Adrenal gland (tissue), 12 donors: ENCODE data around the gene WBP2. TPM values are rescaled to one million over a fixed set of nuclear protein-coding genes. Genes with fewer than 3 reads are reported as not detected.
A peak's percentile ranks its signal among the peaks of the same experiment; 100 is the strongest.

Experiments
- DNase-seq, 7 donors: peaks; one replicate each; pipeline ENCODE4 v3.0.0-alpha.2; 2019 to 2020
- H3K27ac ChIP-seq, 5 donors: fragments of 200-600 bp; sonication (generic) in 4 of 5; 1 replicate in 3 of 5; 2 replicates in 2 of 5; pipeline versions ENCODE4 v1.5.1 to v1.8.0; 2016 to 2020; ENCODE audit warnings: mild to moderate bottlenecking in 1 of 5
- H3K27me3 ChIP-seq: fragments of 200-600 bp; 2 replicates; pipeline ENCODE4 v1.8.0; 2021
- H3K36me3 ChIP-seq, 2 donors: fragments of 200-600 bp; replicated peaks in 1 of 2; 1 replicate in 1 of 2; 2 replicates in 1 of 2; pipeline versions ENCODE4 v1.5.1 to v1.8.0; 2018 to 2022
- H3K4me1 ChIP-seq, 2 donors: fragments of 200-600 bp; replicated peaks in 1 of 2; 1 replicate in 1 of 2; 2 replicates in 1 of 2; pipeline versions ENCODE4 v1.5.1 to v1.8.0; 2018 to 2021
- H3K4me3 ChIP-seq, 4 donors: fragments of 200-600 bp; sonication (generic) in 3 of 4; one replicate each; pipeline ENCODE4 v1.5.1; 2016 to 2018
- H3K9me3 ChIP-seq, 3 donors: fragments of 200-600 bp; sonication (generic) in 1 of 3; replicated peaks in 1 of 3; 1 replicate in 2 of 3; 2 replicates in 1 of 3; pipeline versions ENCODE4 v1.5.1 to v1.8.0; 2016 to 2021
- CTCF ChIP-seq, 6 experiments: fragments of 450-650 bp in 4 of 6; fragments of 200-600 bp in 2 of 6; sonication (generic) in 1 of 6; IDR thresholded peaks; 1 replicate in 5 of 6; 2 replicates in 1 of 6; pipeline versions ENCODE4 v1.5.1 to v1.8.0; 2016 to 2021; ENCODE audit warnings: antibody characterized with exemption in 6 of 6, mild to moderate bottlenecking in 2 of 6, moderate library complexity in 1 of 6
- POLR2A ChIP-seq, 2 donors: fragments of 450-650 bp; IDR thresholded peaks; one replicate each; pipeline ENCODE4 v1.6.1; 2017; ENCODE audit warnings: antibody characterized with exemption in 2 of 2, mild to moderate bottlenecking in 2 of 2, moderate library complexity in 1 of 2
- WGBS, 4 donors: extraction: QIAGEN DNeasy Blood & Tissue Kit in 2 of 4; methylation state at CpG; one replicate each; pipeline versions ENCODE4 v1.1.5 to v1.1.7; 2013 to 2017; 5-methylcytosine and 5-hydroxymethylcytosine counted together
- intact Hi-C, 2 donors: fragments of 100-400 bp; cut with DNase I; formaldehyde crosslinking; loops; one replicate each; pipeline versions ENCODE4 v1.14.1 to v1.15.0; 2022 to 2023
- polyA plus RNA-seq, 3 donors: library from polyadenylated mRNA; stranded (reverse); fragments of 200-250 nt in 2 of 3; fragments of 350-450 nt in 1 of 3; fragmentation: Illumina TruSeq in 1 of 3; extraction: RNeasy Lipid Tissue Mini Kit (QIAGEN cat#74804) in 1 of 3; gene quantifications; one replicate each; pipeline ENCODE4 v1.2.3, GENCODE V29; 2013 to 2014
- total RNA-seq, 9 donors: library from RNA; depleted of rRNA in 4 of 9; stranded (reverse); fragments of >200 nt in 4 of 9; fragments of 120-200 nt in 1 of 9; fragmentation: NEBNext Ultra II Directional in 1 of 9; extraction: Animal tissue kit (Norgen Biotek cat#: 25700) in 1 of 9; gene quantifications; one replicate each; pipeline versions ENCODE4 v1.1.0 to v1.2.4, GENCODE V29; 2013 to 2023
- donor health status: healthy with polysubstance abuse.
- donor health status: Bipolar disorder and iron deficiency.
- donor health status: DM: yes; HTN: yes; CAD: no.
- donor health status: DM: no; HTN: no; CAD: no.
- donor health status: DM: no; HTN: no; CAD: no.
- donor health status: DM: yes; HTN: yes; CAD: no.

The WBP2 gene
- total and polyA plus RNA-seq, 12 donors: 60.4 to 292 (median 223) TPM

GRCh38 chr17:75878174-75878998 is 23.3 kb upstream of the WBP2 start, which contains the start of gene TRIM47:
TSS of gene TRIM47 (minus strand) at chr17:75878581. CDS start at chr17:75878548, 33 bp downstream.
- Histone ChIP-seq H3K27me3 (no peaks in the 10 kb centered on the region), H3K36me3 (peaks cover 0 to 8% of the 10 kb centered on the region in 2 donors), H3K9me3 (no peaks in the 10 kb centered on the region), H3K4me1 (peaks cover 16 to 37% of the 10 kb centered on the region in 2 donors), H3K27ac (peak within 1 kb of the TSS in 4 of 5 donors; percentile 81 to 93 (median 86)), H3K4me3 (peak within 1 kb of the TSS in 2 of 4 donors; percentile 33 to 95)
- TF ChIP-seq CTCF (IDR thresholded peaks at IDR 0.05): peak in 2 of 6 experiments; percentile 10 to 45
- peak; percentile 23 to 51 for TF ChIP-seq POLR2A (IDR thresholded peaks at IDR 0.05)
- WGBS, 4 donors: 1 to 3% (median 1%) methylated on average over 13 to 87 of the region's 87 CpGs
- peak; percentile 61 to 69 (median 63) for DNase-seq
- intact Hi-C loops: no loop called here

- peak overlapping the region in 4 of 5 donors; percentile 81 to 93 (median 86) for H3K27ac ChIP-seq
- H3K4me1 ChIP-seq: peaks cover 22 to 44% of the 10 kb centered on the region in 2 donors
- H3K27me3 ChIP-seq: no peaks in the 10 kb centered on the region
- H3K9me3 ChIP-seq: no peaks in the 10 kb centered on the region
- intact Hi-C loops: no loop called here
- TF ChIP-seq CTCF (IDR thresholded peaks at IDR 0.05): peak in 4 of 6 experiments; percentile 38 to 70 (median 48)
- TF ChIP-seq POLR2A (IDR thresholded peaks at IDR 0.05): no peak
- peaks cover 0 to 8% of the 10 kb centered on the region in 2 donors for H3K36me3 ChIP-seq
- WGBS, 4 donors: 0% methylated on average over 4 to 56 of the region's 56 CpGs
- peak overlapping the region in 2 of 4 donors; percentile 33 to 95 for H3K4me3 ChIP-seq
- peak; percentile 62 to 77 (median 72) for DNase-seq
Observed at GRCh38 chr17:75877752-75878173, 22.6 kb upstream of the WBP2 start.

GRCh38 chr17:75876938-75877751 is 22.0 kb upstream of the WBP2 start:
- H3K27ac ChIP-seq: peak overlapping the region; percentile 75 to 93 (median 82)
- peak in 1 of 6 experiments; percentile 32 for TF ChIP-seq CTCF (IDR thresholded peaks at IDR 0.05)
- peak in 1 of 2 donors; percentile 53 for TF ChIP-seq POLR2A (IDR thresholded peaks at IDR 0.05)
- no peaks in the 10 kb centered on the region for H3K9me3 ChIP-seq
- intact Hi-C loops: no loop called here
- peaks cover 28 to 49% of the 10 kb centered on the region in 2 donors for H3K4me1 ChIP-seq
- H3K27me3 ChIP-seq: no peaks in the 10 kb centered on the region
- peak; percentile 94 to 97 (median 97) for DNase-seq
- peaks cover 0 to 8% of the 10 kb centered on the region in 2 donors for H3K36me3 ChIP-seq
- WGBS, 4 donors: 3 to 7% (median 5%) methylated on average over 15 to 41 of the region's 41 CpGs
- H3K4me3 ChIP-seq: peak overlapping the region in 2 of 4 donors; percentile 33 to 95
